Retinal pigment epithelial cell (primary cell): ENCODE data around the gene HACD3.

ENCODE experiments used
- DNase-seq: peaks from one replicate; pipeline ENCODE4 v3.0.0-alpha.2; 2010; ENCODE audit warnings: low read depth
- H3K4me3 ChIP-seq: 2 replicates; pipeline ENCODE4 v1.5.1; 2011; ENCODE audit warnings: mild to moderate bottlenecking, low read length, control low read depth, moderate library complexity
- TF ChIP-seq, protein P1 (sequence below): conservative IDR thresholded peaks from 2 replicates; pipeline ENCODE4 v1.5.1; 2011; ENCODE audit warnings: low read depth, low read length, control low read depth, inconsistent platforms

Gene HACD3

GRCh38 chr15:65516997-65517865 lies 13.0 kb upstream of the HACD3 start, which contains the start of gene DPP8:
TSS of gene DPP8 (minus strand) at chr15:65517689. CDS start at chr15:65512553, 5,136 bp downstream.
- H3K4me3 ChIP-seq: peak within 1 kb of the TSS; percentile 96
- DNase-seq: peak; percentile 84
- TF ChIP-seq, protein P1, sequence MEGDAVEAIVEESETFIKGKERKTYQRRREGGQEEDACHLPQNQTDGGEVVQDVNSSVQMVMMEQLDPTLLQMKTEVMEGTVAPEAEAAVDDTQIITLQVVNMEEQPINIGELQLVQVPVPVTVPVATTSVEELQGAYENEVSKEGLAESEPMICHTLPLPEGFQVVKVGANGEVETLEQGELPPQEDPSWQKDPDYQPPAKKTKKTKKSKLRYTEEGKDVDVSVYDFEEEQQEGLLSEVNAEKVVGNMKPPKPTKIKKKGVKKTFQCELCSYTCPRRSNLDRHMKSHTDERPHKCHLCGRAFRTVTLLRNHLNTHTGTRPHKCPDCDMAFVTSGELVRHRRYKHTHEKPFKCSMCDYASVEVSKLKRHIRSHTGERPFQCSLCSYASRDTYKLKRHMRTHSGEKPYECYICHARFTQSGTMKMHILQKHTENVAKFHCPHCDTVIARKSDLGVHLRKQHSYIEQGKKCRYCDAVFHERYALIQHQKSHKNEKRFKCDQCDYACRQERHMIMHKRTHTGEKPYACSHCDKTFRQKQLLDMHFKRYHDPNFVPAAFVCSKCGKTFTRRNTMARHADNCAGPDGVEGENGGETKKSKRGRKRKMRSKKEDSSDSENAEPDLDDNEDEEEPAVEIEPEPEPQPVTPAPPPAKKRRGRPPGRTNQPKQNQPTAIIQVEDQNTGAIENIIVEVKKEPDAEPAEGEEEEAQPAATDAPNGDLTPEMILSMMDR: peak; percentile 96

DNA sequence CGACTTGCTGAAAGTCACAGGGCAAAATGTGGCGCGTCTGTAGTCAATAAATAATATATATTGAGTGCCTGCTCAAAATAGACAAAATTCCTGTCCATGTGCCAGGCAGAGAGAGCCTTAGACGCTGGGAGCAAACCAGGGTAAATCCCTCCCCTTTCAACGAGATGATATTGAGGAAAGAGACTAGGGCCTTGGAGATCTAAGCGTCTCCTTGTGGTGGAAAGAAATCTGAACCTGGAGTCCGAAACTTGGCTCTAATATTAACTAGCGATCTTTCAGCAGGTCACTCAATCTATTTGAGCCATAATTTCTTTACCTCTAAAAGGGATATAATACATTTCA lies 12.4 kb upstream of the HACD3 start:
- DNase-seq: no peak
- TF ChIP-seq, protein P1: no peak
- peak overlapping the region; percentile 96 for H3K4me3 ChIP-seq

DNA sequence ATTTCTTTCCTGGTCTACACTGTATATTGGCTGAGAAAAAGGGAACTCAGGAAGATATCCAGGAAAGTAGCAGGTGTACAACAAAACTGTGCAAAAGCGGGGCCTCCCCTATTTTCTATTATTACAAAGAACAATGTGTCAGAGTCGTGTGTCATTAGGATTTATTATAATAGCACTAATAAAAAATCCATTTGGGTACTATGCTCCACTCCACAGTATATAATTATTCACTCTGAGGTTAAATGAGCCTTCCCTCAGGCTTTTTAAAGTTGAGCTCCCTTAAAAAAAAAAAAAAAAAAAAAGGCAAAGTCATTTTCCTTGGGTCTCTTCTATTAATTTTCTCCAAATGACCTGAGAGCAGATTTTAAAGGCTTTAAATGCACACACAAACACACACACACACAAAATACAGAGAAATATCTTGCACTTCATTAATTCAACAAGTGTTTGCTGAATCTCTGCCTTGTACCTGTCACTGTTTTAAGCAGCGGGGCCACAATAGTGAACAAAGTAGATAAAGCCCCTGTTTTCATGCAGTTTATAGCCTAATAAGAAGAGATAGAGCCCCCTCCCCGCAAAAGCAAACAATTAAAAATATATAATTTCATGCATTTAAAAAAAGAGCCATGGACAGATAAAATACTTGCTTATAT lies 11.5 kb upstream of the HACD3 start:
- TF ChIP-seq, protein P1: no peak
- DNase-seq: no peak
- H3K4me3 ChIP-seq: no peak overlapping the region

DNA sequence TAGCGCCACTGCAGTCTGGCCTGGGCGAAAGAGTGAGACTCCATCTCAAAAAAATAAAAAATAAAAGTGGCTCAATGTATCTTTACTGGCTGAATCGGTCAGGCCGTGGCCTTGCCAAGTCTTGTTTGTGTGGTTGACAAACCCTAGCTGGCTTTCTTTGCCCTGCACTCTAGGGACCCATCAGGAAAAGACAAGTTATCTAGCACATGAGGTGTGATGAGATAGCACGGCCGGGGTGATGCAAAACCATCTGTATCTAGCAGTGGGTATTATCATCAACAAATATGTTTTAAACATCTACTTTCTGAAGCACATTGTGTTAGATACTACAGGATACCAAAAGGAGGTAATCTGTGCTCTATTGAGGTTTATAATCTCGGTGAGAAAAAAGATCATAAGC lies 8.9 kb upstream of the HACD3 start:
- TF ChIP-seq, protein P1: no peak
- DNase-seq: no peak
- H3K4me3 ChIP-seq: no peak overlapping the region

- TF ChIP-seq, protein P1: no peak
- no peak overlapping the region for H3K4me3 ChIP-seq
Observed at GRCh38 chr15:65524226-65524625, 6.0 kb upstream of the HACD3 start.

DNA sequence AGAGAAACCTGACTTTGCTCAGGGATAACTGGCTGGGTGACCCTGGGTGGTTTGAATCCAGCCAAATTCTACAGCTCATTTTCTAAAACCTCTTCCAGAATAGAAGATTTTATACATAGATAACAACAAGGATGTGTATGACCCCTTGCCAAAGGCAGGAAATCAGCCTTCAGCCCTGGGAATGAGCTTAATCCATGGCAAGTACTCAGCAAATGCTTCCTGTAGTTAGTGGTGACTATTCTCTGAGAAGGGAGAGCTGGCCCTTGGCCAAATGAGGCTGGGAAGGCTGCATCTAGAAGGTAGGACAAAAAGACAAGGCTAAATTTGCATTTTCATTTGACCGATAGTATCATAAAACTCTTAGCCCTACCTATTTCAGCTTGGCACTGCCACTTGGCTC lies 4.6 kb upstream of the HACD3 start:
- TF ChIP-seq, protein P1: no peak
- no peak overlapping the region for H3K4me3 ChIP-seq
- peak; percentile 29 for DNase-seq

More at GRCh38 chr15:65524226-65524625, 6.0 kb upstream of the HACD3 start:
- DNase-seq: no peak

- TF ChIP-seq, protein P1: no peak
- H3K4me3 ChIP-seq: no peak overlapping the region
- no peak for DNase-seq
Observed at GRCh38 chr15:65528461-65529060, 1.7 kb upstream of the HACD3 start.
